HG03342 (cell line): ENCODE data around the gene LRRK1.

Experiments
- ATAC-seq: cut with Tn5 transposase; IDR thresholded peaks from one replicate; pipeline ENCODE4 v1.9.1; 2021; ENCODE audit warnings: mild to moderate bottlenecking, moderate library complexity; ENCODE audit not compliant: unreplicated experiment

LRRK1 gene

DNA sequence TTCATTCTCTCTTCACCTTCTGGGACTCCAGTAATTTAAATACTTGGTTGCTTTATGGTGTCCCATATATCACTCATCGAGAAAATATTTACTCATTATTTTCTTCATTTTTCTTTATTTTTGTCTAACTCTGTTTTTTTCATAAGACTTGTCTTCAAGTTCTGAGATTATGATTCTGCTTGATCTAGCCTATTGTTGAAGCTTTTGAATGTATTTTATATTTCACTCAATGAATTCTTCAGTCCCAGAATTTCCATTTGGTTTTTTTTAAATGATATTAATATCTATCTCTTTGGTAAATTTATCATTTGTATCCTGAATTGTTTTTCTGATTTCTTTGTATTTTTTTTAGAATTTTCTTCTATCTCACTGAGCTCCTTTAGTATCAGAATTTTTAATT, 117.0 kb downstream of the LRRK1 start:
- ATAC-seq, result no peak

DNA sequence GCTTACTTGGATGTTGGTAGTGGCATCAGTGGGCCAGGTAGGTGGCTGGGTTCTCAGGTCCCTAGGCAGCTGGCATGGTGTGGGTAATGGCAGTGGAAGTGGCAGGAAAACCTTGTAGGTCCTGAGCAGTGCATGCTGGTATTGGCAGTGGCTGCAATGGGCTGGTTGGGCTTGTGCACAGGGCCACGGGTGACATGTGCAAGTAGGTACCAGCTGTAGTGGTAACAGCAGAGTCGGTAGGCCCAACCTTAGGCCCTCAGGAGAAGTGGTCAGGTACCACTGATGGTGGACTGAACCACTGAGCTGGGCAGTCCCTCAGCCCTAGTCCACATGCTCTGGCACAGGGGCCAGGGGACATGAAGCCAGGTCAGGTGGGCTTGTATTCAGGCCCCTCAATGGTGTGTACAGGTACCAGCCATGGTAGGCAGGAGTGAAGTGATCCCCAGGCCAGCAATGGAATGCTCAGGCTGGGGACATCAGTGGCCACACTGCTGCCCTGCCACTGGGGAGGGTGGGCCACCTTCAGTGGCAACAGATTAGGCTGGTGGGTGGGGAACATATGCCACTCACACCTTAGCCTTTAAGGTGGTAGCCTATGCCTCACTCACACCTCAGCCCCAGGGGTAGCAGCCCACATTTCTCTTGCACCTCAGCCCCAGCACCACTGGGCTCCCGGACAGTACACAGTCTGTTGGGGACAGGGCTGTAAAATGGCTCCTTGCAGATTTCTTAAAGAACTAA, 118.1 kb downstream of the LRRK1 start:
- ATAC-seq, result no peak

DNA sequence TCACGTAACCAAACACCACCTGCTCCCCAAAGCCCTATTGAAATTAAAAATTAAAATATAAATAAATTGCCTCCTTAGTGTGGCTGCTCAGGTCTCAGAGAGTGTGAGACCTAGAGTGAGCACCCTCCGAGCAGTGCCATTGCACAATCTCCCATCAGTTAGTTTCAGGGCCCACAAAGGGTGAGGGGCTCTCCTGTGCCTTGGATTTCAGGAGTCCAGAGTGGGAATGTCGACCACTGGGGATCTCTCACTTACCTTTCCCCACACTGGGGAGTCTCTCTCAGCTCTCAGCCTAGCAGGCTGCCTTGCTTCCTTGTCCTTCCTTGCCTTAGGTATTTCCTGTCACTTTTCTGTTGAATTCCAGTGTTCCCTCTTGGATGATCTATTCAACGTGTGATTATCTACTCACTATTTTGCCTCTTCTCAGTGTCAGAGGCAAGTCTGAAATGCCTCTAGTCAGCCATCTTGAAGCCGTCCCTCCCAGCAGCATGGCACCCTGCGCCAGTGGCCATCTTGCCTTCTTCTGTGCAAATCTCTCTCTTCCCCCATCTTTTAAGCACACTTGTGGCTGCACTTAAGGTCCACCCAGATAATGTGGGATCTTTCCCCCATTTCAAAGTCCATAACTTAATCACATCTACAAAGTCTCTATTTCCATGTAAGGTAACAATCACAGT, 119.3 kb downstream of the LRRK1 start:
- no peak for ATAC-seq

DNA sequence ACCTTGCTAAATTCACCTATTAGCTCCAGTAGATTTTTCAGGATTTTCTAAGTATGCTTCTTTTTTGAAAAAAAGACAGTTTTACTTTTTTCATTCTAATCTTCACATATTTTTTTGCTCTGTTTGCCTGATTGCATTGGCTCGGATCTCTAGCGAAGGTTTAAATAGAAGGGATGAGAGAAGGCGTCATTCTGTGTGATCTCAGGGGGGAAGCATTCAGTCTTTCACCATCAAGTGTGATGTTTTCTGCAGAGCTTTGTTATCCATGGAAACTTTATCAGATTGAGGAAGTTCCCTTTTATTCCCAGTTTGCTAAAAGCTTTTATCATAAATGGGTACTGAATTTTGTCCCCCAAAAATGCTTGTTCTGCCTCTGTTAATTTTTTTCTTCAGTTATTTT, 120.3 kb downstream of the LRRK1 start:
- no peak for ATAC-seq

DNA sequence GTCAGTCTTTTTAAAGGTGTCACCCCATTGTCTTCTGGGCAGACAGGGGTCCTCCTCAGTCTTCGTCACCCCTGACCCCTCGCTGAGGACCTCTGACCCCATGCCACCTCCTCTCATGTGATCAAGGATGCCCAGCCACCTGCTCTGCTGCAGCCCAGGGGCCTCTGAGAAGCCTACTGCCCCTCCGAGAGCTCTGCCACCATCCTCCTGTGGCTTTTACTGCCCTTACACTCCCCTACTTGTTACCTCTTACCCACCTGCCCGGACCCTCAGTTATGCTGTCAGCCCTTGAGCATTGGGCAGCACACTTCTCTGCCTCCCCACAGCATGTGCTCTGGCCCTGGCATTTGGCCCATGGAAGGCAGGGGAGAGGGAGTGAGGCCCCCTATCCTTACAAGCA, 123.2 kb downstream of the LRRK1 start:
- ATAC-seq, result no peak

DNA sequence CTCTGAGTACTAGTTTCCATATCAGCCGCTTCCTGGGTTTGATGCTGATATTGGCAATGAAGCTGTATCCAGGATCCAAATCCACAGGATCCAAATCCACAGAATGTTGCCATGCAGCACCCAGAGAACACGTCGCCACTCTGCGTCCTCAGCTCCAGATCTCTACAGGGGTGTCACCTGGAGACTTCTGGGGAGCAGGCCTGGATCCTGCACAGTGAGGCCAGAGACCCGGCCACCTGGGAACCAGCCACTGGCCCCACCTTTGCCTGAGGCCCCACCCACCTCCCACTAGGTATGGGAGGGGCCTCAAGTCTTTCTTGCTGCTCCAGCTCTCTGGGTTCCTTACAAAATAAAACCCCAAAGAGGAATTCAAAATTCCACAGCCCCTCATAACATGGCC, 123.9 kb downstream of the LRRK1 start:
- ATAC-seq, result no peak

DNA sequence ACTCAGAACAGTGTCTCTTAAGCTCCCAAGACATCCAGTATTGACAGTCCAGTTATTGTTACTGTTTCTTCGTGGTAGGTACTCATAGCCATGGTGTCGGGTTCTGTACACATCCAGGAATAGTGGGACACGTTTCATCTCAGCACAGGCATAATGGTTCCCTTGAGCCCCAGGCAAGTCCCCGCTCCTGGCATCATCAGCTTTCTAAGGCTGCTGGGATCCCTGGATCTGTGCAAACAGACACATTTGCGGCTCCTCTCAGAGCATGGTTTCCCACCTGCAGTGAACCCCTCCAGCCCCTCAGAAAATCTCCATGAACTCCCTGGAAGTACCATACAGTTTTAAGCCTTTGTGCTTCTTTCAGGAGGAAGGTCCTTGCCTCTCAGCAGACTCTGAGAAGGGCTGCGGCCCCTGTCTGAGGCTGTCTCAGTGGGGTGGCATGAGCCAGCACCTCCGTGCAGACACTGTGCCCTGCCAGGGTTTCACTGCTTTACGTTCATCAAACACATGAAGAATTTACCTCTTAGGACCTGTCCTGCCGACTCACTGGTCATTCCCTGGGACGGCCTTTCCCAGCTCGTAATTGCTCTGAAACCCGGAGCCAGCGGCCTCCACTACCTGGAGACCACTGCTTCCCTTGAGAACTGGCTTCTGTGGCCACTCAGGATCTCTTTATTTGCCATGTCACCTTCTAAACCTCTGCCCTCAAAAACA, 124.9 kb downstream of the LRRK1 start:
- ATAC-seq, result no peak

DNA sequence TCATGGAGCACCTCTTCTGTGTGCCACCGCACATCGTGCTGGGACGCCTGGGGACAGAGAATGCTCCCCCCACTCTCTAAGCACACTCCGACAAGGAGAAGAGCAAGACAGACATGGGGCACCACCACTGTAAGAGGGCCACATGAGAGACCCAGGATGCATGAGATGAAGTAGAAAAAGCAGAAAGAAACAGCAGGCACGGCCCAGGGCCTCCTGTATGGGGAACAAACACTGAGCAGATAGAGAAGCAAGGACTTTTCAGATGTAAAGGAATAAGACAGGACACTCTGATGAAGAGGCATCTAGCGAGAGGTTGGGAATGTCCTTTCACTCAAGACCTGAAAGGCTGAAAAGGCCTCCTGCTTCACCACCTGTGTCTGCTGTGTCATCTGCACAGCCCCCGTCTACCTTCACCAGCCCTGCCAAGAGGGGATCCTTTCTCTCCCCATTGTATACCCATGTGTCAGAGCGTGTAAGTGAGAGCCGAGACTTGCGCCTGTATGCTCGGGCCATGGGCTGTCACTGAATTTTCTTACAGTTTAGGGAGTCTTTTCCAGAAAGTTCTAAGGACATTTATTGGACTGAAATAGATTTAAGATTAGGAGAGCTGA, 125.6 kb downstream of the LRRK1 start:
- ATAC-seq, result no peak

DNA sequence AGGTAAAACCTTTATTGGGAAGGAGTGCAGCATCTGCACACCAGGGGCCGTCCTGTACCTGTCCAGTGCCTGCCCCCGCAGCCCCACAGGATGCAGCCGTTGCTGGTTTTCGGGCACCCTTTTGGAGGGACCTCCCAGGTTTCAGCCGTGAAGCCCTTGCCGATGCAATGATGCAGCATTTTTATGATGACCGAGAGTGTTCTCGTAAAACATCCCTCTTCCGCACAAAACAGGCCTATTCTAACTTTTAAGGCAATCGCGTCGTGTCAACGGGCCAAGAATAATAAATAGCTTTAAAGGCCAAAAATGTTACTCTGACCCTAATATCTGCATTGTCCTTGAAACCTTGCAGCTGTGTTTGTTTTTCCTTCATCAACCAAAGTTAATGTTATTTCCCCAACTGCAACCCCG, 126.1 kb downstream of the LRRK1 start:
- ATAC-seq, result no peak

DNA sequence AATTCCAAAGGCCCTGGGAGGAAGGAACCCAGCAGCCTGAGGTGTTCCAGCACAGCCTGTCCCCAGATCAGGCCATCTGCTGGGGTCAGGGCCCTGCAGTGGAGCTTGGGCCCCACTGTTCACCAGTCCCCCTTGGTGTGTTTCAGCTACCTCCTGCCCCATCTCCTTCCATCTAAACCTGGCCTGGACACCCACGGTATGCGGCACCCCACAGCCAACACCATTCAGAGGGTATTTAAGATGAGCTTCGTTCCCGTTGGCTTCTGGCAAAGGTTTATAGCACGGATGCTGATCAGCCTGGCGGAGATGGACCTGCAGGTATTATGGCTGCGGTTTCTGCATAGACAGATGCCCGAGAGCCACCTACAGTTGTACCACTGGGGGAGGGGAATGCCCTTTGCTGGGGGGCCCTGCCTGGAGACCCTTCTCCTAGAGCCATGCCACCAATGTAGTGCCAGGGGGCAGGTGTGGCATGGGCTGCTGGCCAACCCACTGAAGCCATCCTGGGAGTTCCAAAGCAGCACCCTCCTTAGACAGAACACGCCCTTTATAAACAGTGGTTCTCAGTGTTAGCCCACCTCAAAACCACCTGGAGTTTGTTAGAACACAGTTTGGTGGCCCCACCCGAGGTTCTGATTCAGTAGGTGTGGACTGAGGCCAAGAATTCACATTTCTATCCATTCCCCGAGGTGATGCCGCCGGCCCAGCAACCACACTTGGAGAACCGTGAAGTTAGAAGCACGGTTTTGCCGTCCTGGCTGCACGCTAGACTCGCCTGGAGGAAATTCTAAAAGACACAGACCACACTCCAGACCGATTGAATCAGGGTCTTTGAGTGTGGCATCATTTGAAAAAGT, 126.9 kb downstream of the LRRK1 start:
- ATAC-seq, result no peak

DNA sequence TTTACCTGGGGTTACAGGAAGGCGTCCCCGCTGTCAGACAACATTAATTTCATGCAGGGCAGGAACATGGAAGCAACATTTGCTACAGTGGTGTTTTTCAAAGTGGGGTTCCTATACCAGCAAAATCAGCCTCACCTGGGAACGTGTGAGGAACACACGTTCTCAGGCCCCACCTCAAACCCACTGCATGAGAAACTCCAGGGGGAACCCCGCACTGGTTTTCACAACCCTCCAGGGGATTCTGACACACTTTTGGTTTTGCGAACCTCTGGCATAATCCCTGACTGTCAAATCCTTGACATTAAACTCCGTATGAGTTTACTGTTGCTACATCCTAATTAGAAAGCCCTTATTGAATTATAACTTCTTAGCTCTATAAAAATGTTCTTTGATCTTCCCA, 127.7 kb downstream of the LRRK1 start:
- no peak for ATAC-seq

DNA sequence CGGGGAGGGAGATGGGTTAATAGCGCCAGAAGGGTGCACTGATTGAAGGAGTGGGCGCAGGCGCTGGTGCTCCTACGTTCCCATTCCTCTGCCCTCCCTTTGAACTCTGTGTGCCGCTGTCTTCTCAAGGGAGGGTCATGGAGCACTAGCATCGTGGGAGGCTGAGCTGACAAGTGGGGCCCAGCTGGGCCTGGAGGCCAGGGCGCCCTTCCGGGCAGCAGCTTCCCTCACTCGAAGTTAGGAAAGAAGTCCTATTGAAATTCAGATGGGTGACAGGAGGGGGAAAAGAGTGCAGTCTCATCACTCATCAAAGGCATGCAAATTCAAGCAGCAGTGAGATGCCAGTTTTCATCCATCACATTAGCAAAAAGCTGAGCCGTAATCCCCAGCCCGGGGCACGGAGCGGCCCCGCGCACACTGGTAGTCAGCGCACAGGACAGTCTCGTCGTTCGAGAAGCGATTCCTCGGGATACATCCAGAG, 128.2 kb downstream of the LRRK1 start:
- ATAC-seq, result no peak

DNA sequence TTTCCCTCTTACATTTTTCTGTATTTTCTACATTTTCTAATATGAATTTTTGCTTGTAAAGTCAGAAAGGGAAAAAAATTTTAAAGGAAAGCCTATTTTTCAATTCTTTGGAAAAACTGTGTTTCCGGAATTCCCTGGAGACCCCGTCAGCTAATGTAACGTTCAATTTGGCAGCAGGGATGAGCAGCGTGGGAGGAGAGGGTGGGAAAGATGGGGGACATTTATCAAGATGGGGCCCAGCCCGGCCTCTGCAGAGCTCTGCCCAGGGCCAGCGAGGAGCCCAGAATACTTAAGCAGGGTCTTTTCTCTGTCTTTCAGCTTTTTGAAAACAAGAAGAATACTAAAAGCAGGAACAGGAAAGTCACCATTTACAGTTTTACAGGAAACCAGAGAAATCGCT, 129.0 kb downstream of the LRRK1 start:
- no peak for ATAC-seq

DNA sequence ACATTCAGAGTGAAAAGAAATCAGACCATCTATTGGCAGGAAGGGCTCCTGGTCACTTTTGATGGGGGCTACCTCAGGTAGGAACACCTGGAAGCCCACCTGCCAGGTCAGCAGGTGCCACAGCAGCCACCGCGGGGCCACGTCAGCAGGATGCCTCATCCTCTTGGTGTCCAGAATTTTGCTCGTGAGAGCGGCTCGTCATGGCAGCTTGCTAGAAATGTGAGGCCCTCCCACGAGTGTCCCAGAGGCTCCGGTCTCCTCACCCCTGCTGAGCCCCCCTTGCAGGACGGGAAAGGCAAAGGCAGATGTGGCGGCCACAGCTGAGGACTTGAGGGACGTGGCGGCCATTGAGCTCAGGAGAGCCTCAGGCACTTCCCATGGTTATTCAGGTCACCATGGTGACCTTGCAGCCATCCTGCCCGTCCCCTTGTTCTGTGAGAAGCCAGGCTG, 129.4 kb downstream of the LRRK1 start:
- ATAC-seq, result no peak

DNA sequence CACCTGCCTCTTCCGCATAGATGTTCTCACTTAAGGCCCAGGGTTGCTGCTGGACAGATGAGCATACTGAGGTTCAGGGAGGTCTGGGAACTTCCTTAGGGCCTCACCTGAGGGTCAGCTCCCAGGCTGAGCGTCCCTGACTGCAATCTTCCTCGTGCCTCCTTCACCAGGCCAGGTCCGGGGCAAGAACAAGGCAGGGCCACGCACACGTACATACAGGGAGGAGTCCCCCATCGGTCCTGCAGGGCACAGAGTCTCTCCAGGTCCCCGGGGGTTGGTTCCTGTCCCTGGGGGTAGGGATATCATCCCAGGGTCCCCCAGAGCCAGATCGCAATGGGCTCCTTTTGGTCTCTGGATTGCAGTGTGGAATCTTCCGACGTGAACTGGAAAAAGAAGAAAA, 130.1 kb downstream of the LRRK1 start:
- no peak for ATAC-seq

DNA sequence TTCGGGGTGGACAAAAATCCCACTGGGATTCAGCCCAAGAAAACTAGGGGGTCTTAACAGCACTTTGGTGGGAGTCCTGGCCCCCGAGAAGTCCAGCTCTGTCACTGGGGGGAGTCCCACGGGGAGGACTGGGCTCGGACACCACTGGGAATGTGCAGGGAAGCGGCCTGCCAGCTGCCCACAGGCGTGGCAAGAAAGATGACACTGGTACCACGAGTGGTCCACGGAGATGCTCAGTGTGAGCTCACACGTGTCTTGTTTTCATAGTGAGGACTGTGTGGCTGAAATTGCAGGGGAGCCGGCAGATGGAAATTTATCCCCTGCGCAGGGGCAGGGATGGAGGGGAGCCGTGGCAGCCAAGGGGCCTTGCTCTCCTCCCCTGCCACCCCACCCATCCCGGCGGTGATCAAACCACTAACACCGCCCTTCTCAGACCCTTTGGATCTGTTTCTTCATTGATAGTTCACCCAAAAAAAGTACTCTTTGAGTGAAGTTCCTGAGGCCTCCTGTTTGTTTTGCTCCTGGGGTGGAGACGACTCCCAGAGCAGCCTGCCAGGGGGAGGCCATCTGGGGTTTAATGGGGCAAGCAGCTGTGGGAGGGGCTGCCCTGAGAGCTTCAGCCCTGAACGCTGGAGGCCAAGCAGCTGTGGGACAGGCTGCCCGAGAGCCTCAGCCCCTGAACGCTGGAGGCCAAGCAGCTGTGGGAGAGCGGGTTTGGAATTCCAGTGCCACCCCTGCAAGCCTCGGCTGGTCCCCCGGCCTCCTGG, 130.9 kb downstream of the LRRK1 start:
- no peak for ATAC-seq

DNA sequence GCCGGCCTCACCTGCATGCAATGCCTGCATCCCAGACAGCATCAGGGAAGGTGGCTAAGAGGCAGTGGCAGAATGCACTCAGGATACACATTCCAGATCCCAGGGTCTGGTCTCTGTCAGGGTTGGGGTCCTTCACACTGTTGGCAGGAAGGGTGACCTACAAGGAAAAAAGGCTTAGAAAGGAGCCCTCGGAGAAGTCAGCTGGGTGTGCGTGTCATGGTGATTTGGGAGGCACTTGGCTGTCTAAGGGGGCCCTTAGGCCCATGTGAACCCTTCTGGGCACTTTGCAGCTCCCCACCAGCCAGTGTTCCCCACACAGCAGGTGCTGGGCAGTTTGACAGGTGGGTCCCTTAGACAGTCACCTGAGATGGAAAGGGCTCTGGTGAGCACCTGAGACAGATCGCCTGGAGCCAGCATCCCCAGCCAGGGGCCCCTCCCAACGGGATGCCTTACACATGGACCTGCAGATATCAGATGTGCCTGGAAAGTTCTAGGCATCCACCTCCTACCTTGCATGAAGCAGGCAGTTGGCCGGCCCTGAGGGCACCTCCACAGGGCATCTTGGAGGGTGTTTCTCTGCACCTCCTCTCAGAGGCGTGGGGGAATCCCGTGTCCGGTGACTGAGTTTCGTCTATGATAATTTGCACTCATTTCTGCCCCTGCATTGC, 131.6 kb downstream of the LRRK1 start:
- no peak for ATAC-seq

DNA sequence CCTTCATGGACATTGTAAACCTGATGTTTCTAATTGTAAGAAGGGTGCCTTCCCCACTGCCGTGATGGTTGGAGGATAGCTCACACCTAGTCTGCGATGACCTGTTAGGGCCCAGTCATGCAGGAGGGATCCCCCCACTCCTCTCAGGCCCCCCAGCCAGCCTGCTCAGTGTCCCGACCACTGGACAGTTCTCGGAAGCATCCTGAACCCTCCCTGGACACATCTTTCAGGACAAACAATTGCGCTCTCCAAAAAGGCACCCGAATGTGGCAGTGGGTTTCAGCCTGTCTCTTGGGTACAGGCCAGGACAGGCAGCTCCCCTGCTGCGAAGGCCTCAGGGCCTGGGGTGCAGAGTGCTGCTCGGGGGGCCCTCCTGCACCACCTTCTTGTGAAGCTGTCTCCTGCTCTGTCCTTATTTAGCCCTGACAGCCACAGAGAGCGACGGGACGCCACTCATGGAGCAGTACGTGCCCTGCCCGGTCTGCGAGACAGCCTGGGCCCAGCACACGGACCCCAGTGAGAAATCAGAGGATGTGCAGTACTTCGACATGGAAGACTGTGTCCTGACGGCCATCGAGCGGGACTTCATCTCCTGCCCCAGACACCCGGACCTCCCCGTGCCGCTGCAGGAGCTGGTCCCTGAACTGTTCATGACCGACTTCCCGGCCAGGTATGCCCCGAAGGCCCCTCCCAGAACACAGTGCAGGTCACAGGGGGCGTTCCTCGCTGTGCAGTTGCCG, 132.3 kb downstream of the LRRK1 start:
- no peak for ATAC-seq
